ENCODE data around the gene DBH.

Gene DBH

GRCh38 chr9:133680250-133680975 lies 44.2 kb downstream of the DBH start:
- no peak overlapping the region for H3K27ac Mint-ChIP-seq
- no peak overlapping the region for H3K4me3 Mint-ChIP-seq
- H3K36me3 Mint-ChIP-seq (ENCODE audit: low read depth), result no peaks in the 10 kb centered on the region

GRCh38 chr9:133680976-133681657 lies 45.0 kb downstream of the DBH start:
- no peaks in the 10 kb centered on the region for H3K9me3 Mint-ChIP-seq
- H3K4me3 Mint-ChIP-seq, result no peak overlapping the region
- no peaks in the 10 kb centered on the region for H3K36me3 Mint-ChIP-seq (ENCODE audit: low read depth)
- no peaks in the 10 kb centered on the region for H3K27me3 Mint-ChIP-seq (ENCODE audit: low read depth)
- peaks cover 40% of the 10 kb centered on the region for H3K4me1 Mint-ChIP-seq (ENCODE audit: low read depth)
- no peak overlapping the region for H3K27ac Mint-ChIP-seq
- DNase-seq (ENCODE audit: low spot score), result no peak

More at GRCh38 chr9:133680250-133680975, 44.2 kb downstream of the DBH start:
- Mint-ChIP-seq H3K4me1 (ENCODE audit: low read depth) (peaks cover 46% of the 10 kb centered on the region), H3K27me3 (ENCODE audit: low read depth) (no peaks in the 10 kb centered on the region), H3K9me3 (no peaks in the 10 kb centered on the region)
- no peak for DNase-seq (ENCODE audit: low spot score)

- no peaks in the 10 kb centered on the region for H3K36me3 Mint-ChIP-seq (ENCODE audit: low read depth)
- no peak overlapping the region for H3K27ac Mint-ChIP-seq
- H3K4me1 Mint-ChIP-seq (ENCODE audit: low read depth), result peaks cover 34% of the 10 kb centered on the region
- H3K9me3 Mint-ChIP-seq, result no peaks in the 10 kb centered on the region
- H3K27me3 Mint-ChIP-seq (ENCODE audit: low read depth), result no peaks in the 10 kb centered on the region
- DNase-seq (ENCODE audit: low spot score), result no peak
- no peak overlapping the region for H3K4me3 Mint-ChIP-seq
These were observed 45.6 kb downstream of the DBH start for GRCh38 chr9:133681658-133682306.

DNA sequence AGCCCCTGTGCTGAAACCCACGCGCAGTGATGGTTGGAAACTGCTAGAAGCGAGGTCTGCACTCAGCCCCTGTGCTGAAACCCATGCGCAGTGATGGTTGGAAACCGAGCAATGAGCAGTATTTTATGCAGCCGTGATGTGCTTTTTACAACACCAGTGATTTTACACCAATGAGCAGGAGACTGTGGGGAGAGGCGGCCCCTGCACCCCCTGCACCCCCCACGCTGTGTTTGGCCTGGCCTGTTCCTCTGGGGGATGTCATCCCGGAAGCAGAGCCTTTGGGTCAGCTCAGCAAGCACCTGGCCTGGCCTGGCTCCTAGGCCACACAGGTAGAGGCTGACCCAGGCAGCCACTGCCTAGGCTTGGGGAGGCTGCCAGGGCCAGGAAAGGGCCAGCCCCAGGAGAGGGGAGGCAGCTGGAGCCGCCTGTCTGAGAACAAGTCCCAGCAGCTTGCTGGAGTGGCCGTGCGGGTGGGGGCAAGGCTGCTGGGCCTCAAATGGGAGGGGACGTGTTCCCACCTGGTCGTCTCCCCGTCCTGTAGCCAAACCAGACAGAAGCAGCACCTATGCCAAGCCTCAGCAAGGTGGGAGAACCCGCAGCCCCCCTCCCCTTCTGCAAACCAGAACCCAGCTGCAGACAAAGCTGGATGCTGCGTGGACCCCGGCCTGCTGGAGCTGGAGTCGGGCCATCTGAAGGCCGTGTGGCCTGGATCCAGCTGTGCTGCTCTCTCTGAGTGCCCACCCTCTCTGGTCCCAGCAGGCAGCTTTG lies 46.8 kb downstream of the DBH start:
- H3K36me3 Mint-ChIP-seq (ENCODE audit: low read depth), result no peaks in the 10 kb centered on the region
- DNase-seq (ENCODE audit: low spot score), result no peak
- H3K27me3 Mint-ChIP-seq (ENCODE audit: low read depth), result no peaks in the 10 kb centered on the region
- peaks cover 25% of the 10 kb centered on the region for H3K4me1 Mint-ChIP-seq (ENCODE audit: low read depth)
- H3K9me3 Mint-ChIP-seq, result no peaks in the 10 kb centered on the region
- peak overlapping the region; percentile 82 for H3K4me3 Mint-ChIP-seq
- peak overlapping the region; percentile 98 for H3K27ac Mint-ChIP-seq

- H3K27ac Mint-ChIP-seq, result peak overlapping the region; percentile 98
- H3K4me1 Mint-ChIP-seq (ENCODE audit: low read depth), result peaks cover 20% of the 10 kb centered on the region
- H3K4me3 Mint-ChIP-seq, result peak overlapping the region; percentile 82
- H3K36me3 Mint-ChIP-seq (ENCODE audit: low read depth), result no peaks in the 10 kb centered on the region
- no peaks in the 10 kb centered on the region for H3K27me3 Mint-ChIP-seq (ENCODE audit: low read depth)
- peak; percentile 41 for DNase-seq (ENCODE audit: low spot score)
- H3K9me3 Mint-ChIP-seq, result no peaks in the 10 kb centered on the region
These were observed 47.5 kb downstream of the DBH start for GRCh38 chr9:133683586-133684120.

DNA sequence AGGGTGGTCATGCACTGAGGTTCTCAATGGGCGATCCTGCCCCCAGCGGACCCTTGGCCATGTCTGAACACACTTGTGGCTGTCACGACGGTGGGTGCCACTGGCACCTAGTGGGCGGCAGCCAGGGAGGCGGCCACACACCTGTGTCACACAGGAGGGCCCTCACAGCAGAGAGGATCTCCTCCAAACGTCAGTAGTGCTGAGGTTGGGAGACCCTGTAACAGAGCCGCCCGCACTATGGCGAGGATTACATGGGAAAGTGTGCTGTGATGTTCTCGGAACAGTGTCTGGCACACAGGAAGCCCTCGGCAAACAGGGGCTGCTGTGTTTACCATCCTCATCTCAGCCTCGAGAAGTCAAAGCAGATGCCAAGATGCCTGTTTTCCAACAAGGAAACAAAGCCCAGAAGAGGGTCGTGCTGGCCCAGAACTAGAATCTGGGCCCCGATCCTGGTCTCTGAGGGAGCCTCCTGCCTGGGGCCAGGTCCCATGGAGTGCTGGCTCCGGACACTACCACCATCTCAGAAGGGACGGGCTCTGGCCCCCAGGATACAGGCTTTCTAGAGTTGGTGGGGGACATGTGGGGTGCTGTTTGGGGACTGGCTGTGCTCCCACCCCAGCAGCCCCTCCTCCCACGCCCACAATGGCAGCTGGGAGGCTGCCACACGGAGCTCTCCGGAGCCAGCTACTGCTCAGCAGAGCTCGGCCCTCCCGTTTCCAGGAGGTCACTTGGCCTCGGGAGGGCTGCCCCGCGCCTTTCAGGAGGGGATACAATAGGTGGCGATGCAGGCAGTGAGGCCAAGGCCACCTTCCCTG lies 48.2 kb downstream of the DBH start:
- Mint-ChIP-seq H3K4me3 (peak overlapping the region; percentile 82), H3K36me3 (ENCODE audit: low read depth) (no peaks in the 10 kb centered on the region), H3K4me1 (ENCODE audit: low read depth) (peaks cover 15% of the 10 kb centered on the region), H3K9me3 (no peaks in the 10 kb centered on the region), H3K27ac (peak overlapping the region; percentile 98), H3K27me3 (ENCODE audit: low read depth) (no peaks in the 10 kb centered on the region)
- no peak for DNase-seq (ENCODE audit: low spot score)

- Mint-ChIP-seq H3K36me3 (ENCODE audit: low read depth) (no peaks in the 10 kb centered on the region), H3K27ac (no peak overlapping the region), H3K4me3 (no peak overlapping the region), H3K4me1 (ENCODE audit: low read depth) (peaks cover 15% of the 10 kb centered on the region), H3K9me3 (no peaks in the 10 kb centered on the region), H3K27me3 (ENCODE audit: low read depth) (no peaks in the 10 kb centered on the region)
- no peak for DNase-seq (ENCODE audit: low spot score)
These were observed 48.8 kb downstream of the DBH start for GRCh38 chr9:133684936-133685361.

GRCh38 chr9:133685653-133686609 lies 49.8 kb downstream of the DBH start:
- Mint-ChIP-seq H3K4me3 (no peak overlapping the region), H3K27ac (peak overlapping the region; percentile 19), H3K9me3 (no peaks in the 10 kb centered on the region)

GRCh38 chr9:133686642-133687575 lies 50.7 kb downstream of the DBH start:
- H3K27me3 Mint-ChIP-seq (ENCODE audit: low read depth), result no peaks in the 10 kb centered on the region
- peaks cover 13% of the 10 kb centered on the region for H3K4me1 Mint-ChIP-seq (ENCODE audit: low read depth)
- no peaks in the 10 kb centered on the region for H3K36me3 Mint-ChIP-seq (ENCODE audit: low read depth)
- no peak for DNase-seq (ENCODE audit: low spot score)
- H3K9me3 Mint-ChIP-seq, result no peaks in the 10 kb centered on the region
- no peak overlapping the region for H3K27ac Mint-ChIP-seq
- H3K4me3 Mint-ChIP-seq, result no peak overlapping the region

More at GRCh38 chr9:133685653-133686609, 49.8 kb downstream of the DBH start:
- Mint-ChIP-seq H3K36me3 (ENCODE audit: low read depth) (no peaks in the 10 kb centered on the region), H3K4me1 (ENCODE audit: low read depth) (peaks cover 15% of the 10 kb centered on the region), H3K27me3 (ENCODE audit: low read depth) (no peaks in the 10 kb centered on the region)
- DNase-seq (ENCODE audit: low spot score), result no peak

GRCh38 chr9:133687856-133688761 lies 51.9 kb downstream of the DBH start:
- no peak for DNase-seq (ENCODE audit: low spot score)
- Mint-ChIP-seq H3K4me1 (ENCODE audit: low read depth) (peaks cover 12% of the 10 kb centered on the region), H3K9me3 (no peaks in the 10 kb centered on the region), H3K27ac (no peak overlapping the region), H3K4me3 (no peak overlapping the region), H3K27me3 (ENCODE audit: low read depth) (no peaks in the 10 kb centered on the region), H3K36me3 (ENCODE audit: low read depth) (no peaks in the 10 kb centered on the region)
